HT-29 (cell line): ENCODE measurements around the gene SQOR. TPM values are rescaled to one million over a fixed set of nuclear protein-coding genes. Genes with fewer than 3 reads are reported as not detected.

Experiments
- DNase-seq: peaks from one replicate; pipeline ENCODE4 v3.0.0-alpha.2; 2015; ENCODE audit warnings: low spot score
- total RNA-seq: library from RNA; depleted of rRNA; stranded (reverse); fragments of >200 nt; shearing (Covaris generic); gene quantifications from 2 replicates; pipeline ENCODE4 v1.2.3, GENCODE V29; 2014; rRNA removed

SQOR gene
- total RNA-seq = 14.5 and 20.2 TPM in 2 replicates

- peak; percentile 83 for DNase-seq
Observed at GRCh38 chr15:45634432-45635190, at the start of gene SQOR. TSS of gene SQOR (plus strand) at chr15:45635029. CDS start at chr15:45658924, 23,895 bp downstream.

- no peak for DNase-seq
Observed at GRCh38 chr15:45585069-45585791, 49.6 kb upstream of the SQOR start.

GRCh38 chr15:45586125-45586524, 48.7 kb upstream of the SQOR start:
- peak; percentile 26 for DNase-seq

- DNase-seq = no peak
Observed at GRCh38 chr15:45586601-45587094, 48.2 kb upstream of the SQOR start.

- DNase-seq = peak; percentile 97
Observed at GRCh38 chr15:45587095-45587862, 47.5 kb upstream of the SQOR start, which contains the start of gene BLOC1S6. TSS of gene BLOC1S6 (plus strand) at chr15:45587379. CDS start at chr15:45587444, 65 bp downstream.

GRCh38 chr15:45587863-45588170, 47.0 kb upstream of the SQOR start:
- no peak for DNase-seq

GRCh38 chr15:45588219-45588875, 46.5 kb upstream of the SQOR start:
- peak; percentile 28 for DNase-seq

- DNase-seq = no peak
Observed at GRCh38 chr15:45589256-45589655, 45.6 kb upstream of the SQOR start.

- no peak for DNase-seq
Observed at GRCh38 chr15:45594319-45594718, 40.5 kb upstream of the SQOR start.

- peak; percentile 61 for DNase-seq
Observed at GRCh38 chr15:45594835-45595530, 39.8 kb upstream of the SQOR start.

- DNase-seq = no peak
Observed at GRCh38 chr15:45603881-45604280, 30.9 kb upstream of the SQOR start.

GRCh38 chr15:45604326-45604725, 30.5 kb upstream of the SQOR start:
- no peak for DNase-seq

GRCh38 chr15:45606413-45606812, 28.4 kb upstream of the SQOR start:
- no peak for DNase-seq

GRCh38 chr15:45606841-45607240, 28.0 kb upstream of the SQOR start:
- DNase-seq = no peak

GRCh38 chr15:45611305-45611704, 23.5 kb upstream of the SQOR start:
- peak; percentile 64 for DNase-seq

GRCh38 chr15:45612790-45613415, 21.9 kb upstream of the SQOR start:
- DNase-seq = no peak

- DNase-seq = no peak
Observed at GRCh38 chr15:45616901-45617323, 17.9 kb upstream of the SQOR start.

- no peak for DNase-seq
Observed at GRCh38 chr15:45618813-45619212, 16.0 kb upstream of the SQOR start.

GRCh38 chr15:45628136-45628535, 6.7 kb upstream of the SQOR start:
- DNase-seq = no peak
